ENCODE results near the gene MATR3. TPM values are rescaled to one million over a fixed set of nuclear protein-coding genes. Genes with fewer than 3 reads are reported as not detected.

Gene MATR3
- total RNA-seq, 1 experiment from 2014 or later: 139 TPM

DNA sequence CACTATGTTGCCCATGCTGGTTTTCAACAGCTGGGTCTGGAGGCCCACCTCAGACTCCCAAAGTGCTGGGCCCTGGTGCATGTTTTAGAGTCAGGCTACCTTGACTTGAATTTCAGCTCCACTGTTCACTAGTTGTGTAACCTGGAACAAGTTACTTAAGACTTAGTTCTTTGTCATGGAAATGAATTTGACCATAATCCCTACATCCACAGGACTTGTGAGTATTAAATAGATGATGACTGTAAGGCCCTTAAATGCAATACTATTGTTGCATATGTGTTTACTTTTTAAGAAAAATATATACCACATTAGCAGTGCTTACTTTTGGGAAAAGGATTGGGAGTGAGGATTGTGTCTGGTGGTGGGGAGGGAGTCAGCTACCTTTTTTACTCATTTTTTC lies 64.5 kb downstream of the MATR3 start:
- DNase-seq (no peak), ATAC-seq (no peak)
- ChIA-PET POLR2A (ENCODE audit: unreplicated experiment) (interaction anchor here (0.6 kb wide), 1 partner anchor 16 kb away, joined by 20 read pairs; no protein-coding TSS in a partner anchor), CTCF (interaction anchor here (0.7 kb wide), 1 partner anchor 614 kb away, joined by 9 read pairs; no protein-coding TSS in a partner anchor)
- Histone ChIP-seq H3K4me3 (ENCODE audit: low read length) (no peak overlapping the region), H3K9ac (ENCODE audit: low read length) (no peak overlapping the region), H3K27ac (ENCODE audit: low read length) (no peak overlapping the region), H3K4me1 (ENCODE audit: insufficient read depth, low read length) (peaks cover 11% of the 10 kb centered on the region), H3K79me2 (ENCODE audit: low read length) (peaks cover 90% of the 10 kb centered on the region), H3K9me3 (ENCODE audit: low read length) (no peaks in the 10 kb centered on the region), H3K4me2 (ENCODE audit: low read length) (no peak overlapping the region), H3K9me2 (replicated peaks; ENCODE audit: low read length) (no peaks in the 10 kb centered on the region), H3F3A (ENCODE audit: low read length, unreplicated experiment) (no peaks in the 10 kb centered on the region), H2AFZ (ENCODE audit: low read length) (no peak overlapping the region), H3K27me3 (ENCODE audit: low read length) (no peaks in the 10 kb centered on the region), H3K36me3 (ENCODE audit: low read depth, low read length) (no peaks in the 10 kb centered on the region; the same call in 1 of the 2 replicates), H4K20me1 (ENCODE audit: low read length) (peaks cover 15% of the 10 kb centered on the region; the same call in 1 of the 2 replicates)
- intact Hi-C loops (cut with micrococcal nuclease): no loop called here
- no TSS peak for BruUV-seq (replicated peaks)
- TF ChIP-seq, protein P1, sequence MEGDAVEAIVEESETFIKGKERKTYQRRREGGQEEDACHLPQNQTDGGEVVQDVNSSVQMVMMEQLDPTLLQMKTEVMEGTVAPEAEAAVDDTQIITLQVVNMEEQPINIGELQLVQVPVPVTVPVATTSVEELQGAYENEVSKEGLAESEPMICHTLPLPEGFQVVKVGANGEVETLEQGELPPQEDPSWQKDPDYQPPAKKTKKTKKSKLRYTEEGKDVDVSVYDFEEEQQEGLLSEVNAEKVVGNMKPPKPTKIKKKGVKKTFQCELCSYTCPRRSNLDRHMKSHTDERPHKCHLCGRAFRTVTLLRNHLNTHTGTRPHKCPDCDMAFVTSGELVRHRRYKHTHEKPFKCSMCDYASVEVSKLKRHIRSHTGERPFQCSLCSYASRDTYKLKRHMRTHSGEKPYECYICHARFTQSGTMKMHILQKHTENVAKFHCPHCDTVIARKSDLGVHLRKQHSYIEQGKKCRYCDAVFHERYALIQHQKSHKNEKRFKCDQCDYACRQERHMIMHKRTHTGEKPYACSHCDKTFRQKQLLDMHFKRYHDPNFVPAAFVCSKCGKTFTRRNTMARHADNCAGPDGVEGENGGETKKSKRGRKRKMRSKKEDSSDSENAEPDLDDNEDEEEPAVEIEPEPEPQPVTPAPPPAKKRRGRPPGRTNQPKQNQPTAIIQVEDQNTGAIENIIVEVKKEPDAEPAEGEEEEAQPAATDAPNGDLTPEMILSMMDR (conservative IDR thresholded peaks at IDR 0.05; ENCODE audit: low read depth, low read length): no peak
- TF ChIP-seq EZH2phosphoT487 (IDR thresholded peaks at IDR 0.05; ENCODE audit: borderline replicate concordance, low read length) (no peak), EZH2 (IDR thresholded peaks at IDR 0.05; ENCODE audit: low read length, unreplicated experiment) (no peak)

DNA sequence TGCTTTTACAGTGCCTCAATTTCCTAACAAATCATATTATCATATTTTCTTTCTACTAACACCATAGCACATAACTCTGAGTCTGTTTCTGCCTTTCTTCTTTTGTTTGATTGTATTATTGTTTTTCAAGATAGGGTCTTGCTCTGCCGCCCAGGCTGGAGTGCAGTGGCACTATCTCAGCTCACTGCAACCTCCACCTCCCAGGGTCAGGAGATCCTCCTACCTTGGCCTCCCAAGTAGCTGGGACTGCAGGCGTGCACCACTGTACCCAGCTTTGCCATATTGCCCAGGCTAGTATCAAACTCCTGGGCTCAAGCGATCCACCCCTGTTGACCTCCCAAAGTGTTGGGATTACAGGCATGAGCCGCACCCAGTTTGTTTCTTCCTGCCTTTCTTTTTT lies 66.8 kb downstream of the MATR3 start:
- ATAC-seq (no peak), DNase-seq (no peak)
- peaks cover 15% of the 10 kb centered on the region for H4K20me1 ChIP-seq (ENCODE audit: low read length)
- H3F3A ChIP-seq (ENCODE audit: low read length, unreplicated experiment): no peaks in the 10 kb centered on the region
- no TSS peak for BruUV-seq (replicated peaks)
- H3K27me3 ChIP-seq (ENCODE audit: low read length): no peaks in the 10 kb centered on the region
- intact Hi-C loops (cut with micrococcal nuclease): no loop called here
- H3K79me2 ChIP-seq (ENCODE audit: low read length): peaks cover 70% of the 10 kb centered on the region
- H3K27ac ChIP-seq (ENCODE audit: low read length): no peak overlapping the region
- H3K9ac ChIP-seq (ENCODE audit: low read length): no peak overlapping the region
- peaks cover 11% of the 10 kb centered on the region for H3K4me1 ChIP-seq (ENCODE audit: insufficient read depth, low read length)
- H3K4me2 ChIP-seq (ENCODE audit: low read length): no peak overlapping the region
- no peak overlapping the region for H3K4me3 ChIP-seq (ENCODE audit: low read length)
- TF ChIP-seq, protein P1 (conservative IDR thresholded peaks at IDR 0.05; ENCODE audit: low read depth, low read length): no peak
- TF ChIP-seq EZH2 (IDR thresholded peaks at IDR 0.05; ENCODE audit: low read length, unreplicated experiment) (no peak), EZH2phosphoT487 (IDR thresholded peaks at IDR 0.05; ENCODE audit: borderline replicate concordance, low read length) (no peak)
- CTCF ChIA-PET: no interaction called here
- peaks cover 13% of the 10 kb centered on the region; the same call in 1 of the 2 replicates for H3K36me3 ChIP-seq (ENCODE audit: low read depth, low read length)
- POLR2A ChIA-PET (ENCODE audit: unreplicated experiment): no interaction called here
- no peak overlapping the region for H2AFZ ChIP-seq (ENCODE audit: low read length)
- H3K9me2 ChIP-seq (replicated peaks; ENCODE audit: low read length): no peaks in the 10 kb centered on the region
- H3K9me3 ChIP-seq (ENCODE audit: low read length): no peaks in the 10 kb centered on the region

DNA sequence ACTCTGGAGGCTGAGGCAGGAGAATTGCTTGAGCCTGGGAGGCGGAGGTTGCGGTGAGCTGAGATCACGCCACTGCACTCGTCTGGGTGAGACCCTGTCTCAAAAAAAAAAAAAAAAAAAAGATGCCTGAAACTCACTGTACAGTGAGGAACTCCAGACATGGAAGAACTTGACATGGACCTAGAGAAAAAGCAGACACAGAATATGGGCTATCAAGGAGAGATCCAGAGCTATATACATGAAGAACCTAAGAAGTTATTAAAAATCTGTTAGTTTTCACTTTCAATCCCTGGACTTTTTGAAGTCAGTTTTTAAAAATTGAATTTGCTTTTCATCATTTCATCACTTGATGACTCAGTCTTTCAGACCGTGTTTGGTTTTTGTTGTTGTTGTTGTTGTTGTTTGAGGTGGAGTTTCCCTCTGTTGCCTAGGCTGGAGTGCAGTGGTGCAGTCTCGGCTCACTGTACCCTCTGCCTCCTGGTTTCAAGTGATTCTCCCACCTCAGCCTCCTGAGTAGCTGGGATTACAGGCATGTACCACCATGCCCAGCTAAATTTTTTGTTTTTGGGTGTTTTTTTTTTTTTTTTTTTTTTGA lies 68.4 kb downstream of the MATR3 start:
- BruUV-seq (replicated peaks): no TSS peak
- POLR2A ChIA-PET (ENCODE audit: unreplicated experiment): no interaction called here
- TF ChIP-seq, protein P1 (conservative IDR thresholded peaks at IDR 0.05; ENCODE audit: low read depth, low read length): no peak
- no peak for TF ChIP-seq EZH2 (IDR thresholded peaks at IDR 0.05; ENCODE audit: low read length, unreplicated experiment)
- no peak for TF ChIP-seq EZH2phosphoT487 (IDR thresholded peaks at IDR 0.05; ENCODE audit: borderline replicate concordance, low read length)

More for the DNA sequence above, 68.4 kb downstream of the MATR3 start:
- H3K4me3 ChIP-seq (ENCODE audit: low read length): no peak overlapping the region
- intact Hi-C loops (cut with micrococcal nuclease): no loop called here
- no peak overlapping the region for H3K9ac ChIP-seq (ENCODE audit: low read length)
- H3K36me3 ChIP-seq (ENCODE audit: low read depth, low read length): peaks cover 13% of the 10 kb centered on the region; the same call in 1 of the 2 replicates
- no peaks in the 10 kb centered on the region for H3K9me2 ChIP-seq (replicated peaks; ENCODE audit: low read length)
- peaks cover 54% of the 10 kb centered on the region for H3K79me2 ChIP-seq (ENCODE audit: low read length)
- no peaks in the 10 kb centered on the region for H3F3A ChIP-seq (ENCODE audit: low read length, unreplicated experiment)
- peaks cover 11% of the 10 kb centered on the region for H3K4me1 ChIP-seq (ENCODE audit: insufficient read depth, low read length)
- H3K9me3 ChIP-seq (ENCODE audit: low read length): no peaks in the 10 kb centered on the region
- peaks cover 15% of the 10 kb centered on the region for H4K20me1 ChIP-seq (ENCODE audit: low read length)
- H2AFZ ChIP-seq (ENCODE audit: low read length): no peak overlapping the region
- H3K27ac ChIP-seq (ENCODE audit: low read length): no peak overlapping the region
- DNase-seq (no peak), ATAC-seq (no peak)
- no peaks in the 10 kb centered on the region for H3K27me3 ChIP-seq (ENCODE audit: low read length)
- no peak overlapping the region for H3K4me2 ChIP-seq (ENCODE audit: low read length)
- CTCF ChIA-PET: interaction anchor here (0.6 kb wide), 1 partner anchor 40 kb away, joined by 4 read pairs; no protein-coding TSS in a partner anchor

Measured in PC-3 (cell line).